Astrocyte (in vitro differentiated cells and primary cell): Measurements from ENCODE around the gene SRD5A1.

ENCODE experiments used
- EZH2 ChIP-seq: IDR thresholded peaks from 2 replicates; pipeline ENCODE4 v1.6.1; 2012; ENCODE audit warnings: mild to moderate bottlenecking, low read length, inconsistent platforms; ENCODE audit not compliant: insufficient read depth
- TF ChIP-seq, protein P1 (sequence below): IDR thresholded peaks from 2 replicates; pipeline ENCODE4 v1.5.1; 2011; ENCODE audit warnings: low read depth, mild to moderate bottlenecking, inconsistent platforms, low read length, moderate library complexity; ENCODE audit not compliant: insufficient read depth

GRCh38 chr5:6660688-6661087, 27.4 kb downstream of the SRD5A1 start:
- TF ChIP-seq, protein P1, sequence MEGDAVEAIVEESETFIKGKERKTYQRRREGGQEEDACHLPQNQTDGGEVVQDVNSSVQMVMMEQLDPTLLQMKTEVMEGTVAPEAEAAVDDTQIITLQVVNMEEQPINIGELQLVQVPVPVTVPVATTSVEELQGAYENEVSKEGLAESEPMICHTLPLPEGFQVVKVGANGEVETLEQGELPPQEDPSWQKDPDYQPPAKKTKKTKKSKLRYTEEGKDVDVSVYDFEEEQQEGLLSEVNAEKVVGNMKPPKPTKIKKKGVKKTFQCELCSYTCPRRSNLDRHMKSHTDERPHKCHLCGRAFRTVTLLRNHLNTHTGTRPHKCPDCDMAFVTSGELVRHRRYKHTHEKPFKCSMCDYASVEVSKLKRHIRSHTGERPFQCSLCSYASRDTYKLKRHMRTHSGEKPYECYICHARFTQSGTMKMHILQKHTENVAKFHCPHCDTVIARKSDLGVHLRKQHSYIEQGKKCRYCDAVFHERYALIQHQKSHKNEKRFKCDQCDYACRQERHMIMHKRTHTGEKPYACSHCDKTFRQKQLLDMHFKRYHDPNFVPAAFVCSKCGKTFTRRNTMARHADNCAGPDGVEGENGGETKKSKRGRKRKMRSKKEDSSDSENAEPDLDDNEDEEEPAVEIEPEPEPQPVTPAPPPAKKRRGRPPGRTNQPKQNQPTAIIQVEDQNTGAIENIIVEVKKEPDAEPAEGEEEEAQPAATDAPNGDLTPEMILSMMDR: no peak
- no peak for TF ChIP-seq EZH2
